K562 (cell line): ENCODE results near the gene GRIN2D. TPM values are rescaled to one million over a fixed set of nuclear protein-coding genes. Genes with fewer than 3 reads are reported as not detected.

ENCODE experiments used
- ATF1 ChIP-seq, 2 experiments: fragments of 450-650 bp in 1 of 2; IDR thresholded peaks; 2 replicates each; pipeline ENCODE4 v1.6.1; 2016; ENCODE audit warnings: missing compliant biosample characterization in 1 of 2, missing genetic modification characterization in 1 of 2
- C11orf30 ChIP-seq: fragments of 450-650 bp; IDR thresholded peaks from 2 replicates; pipeline ENCODE4 v1.6.1; 2016; ENCODE audit warnings: low read depth, mild to moderate bottlenecking
- FOXJ2 ChIP-seq: fragments of 200-800 bp; sonication (Bioruptor generic); IDR thresholded peaks from 2 replicates; pipeline ENCODE4 v1.6.1; 2016; ENCODE audit warnings: missing genetic modification characterization, missing compliant biosample characterization
- HDAC2 ChIP-seq: fragments of 450-650 bp; IDR thresholded peaks from 2 replicates; pipeline ENCODE4 v1.6.1; 2016; ENCODE audit warnings: mild to moderate bottlenecking
- HNRNPL ChIP-seq: fragments of 200-400 bp; formaldehyde crosslinking; IDR thresholded peaks from 2 replicates; pipeline ENCODE4 v1.6.1; 2017; ENCODE audit warnings: low read depth, mild to moderate bottlenecking, low read length
- MEF2D ChIP-seq: conservative IDR thresholded peaks from 2 replicates; pipeline ENCODE4 v1.6.1; 2016; ENCODE audit warnings: low read depth, missing genetic modification characterization, missing compliant biosample characterization
- MYNN ChIP-seq, 2 experiments: sonication (generic); formaldehyde crosslinking in 1 of 2; IDR thresholded peaks; 2 replicates each; pipeline versions ENCODE4 v1.5.0 to v1.6.1; 2016 to 2020; ENCODE audit warnings: antibody characterized with exemption in 1 of 2, missing genetic modification reagents in 1 of 2
- NFYB ChIP-seq: IDR thresholded peaks from 2 replicates; pipeline ENCODE4 v1.6.1; 2011; ENCODE audit warnings: mild to moderate bottlenecking, moderate library complexity; ENCODE audit not compliant: insufficient read length; ENCODE audit errors: extremely low read depth
- PRPF4 ChIP-seq: fragments of 200-400 bp; formaldehyde crosslinking; IDR thresholded peaks from one replicate; pipeline ENCODE4 v1.6.1; 2017; ENCODE audit warnings: low read length, low read depth, mild to moderate bottlenecking; ENCODE audit not compliant: insufficient read depth, poor library complexity, severe bottlenecking
- RFX7 ChIP-seq: fragments of 250-450 bp; sonication (Bioruptor Pico); IDR thresholded peaks from 2 replicates; pipeline ENCODE4 v1.5.1; 2021; ENCODE audit warnings: mild to moderate bottlenecking
- RNF2 ChIP-seq: sonication (generic); IDR thresholded peaks from 2 replicates; pipeline ENCODE4 v1.6.1; 2016
- SMAD4 ChIP-seq: fragments of 250-450 bp; sonication (Bioruptor Pico); conservative IDR thresholded peaks from 2 replicates; pipeline ENCODE4 v1.8.0; 2021; ENCODE audit warnings: inconsistent platforms, mild to moderate bottlenecking, moderate library complexity
- SRSF7 ChIP-seq: fragments of 200-400 bp; formaldehyde crosslinking; optimal IDR thresholded peaks from 2 replicates; pipeline ENCODE3; 2017; ENCODE audit warnings: mild to moderate bottlenecking, low read depth, low read length
- TCF15 ChIP-seq: fragments of 250-450 bp; sonication (Bioruptor Pico); IDR thresholded peaks from 2 replicates; pipeline ENCODE4 v1.8.0; 2022; ENCODE audit warnings: moderate library complexity, mild to moderate bottlenecking, inconsistent platforms
- TRIM25 ChIP-seq: fragments of 450-650 bp; IDR thresholded peaks from 2 replicates; pipeline ENCODE4 v1.7.0; 2016; ENCODE audit warnings: borderline replicate concordance
- ZFP30 ChIP-seq: fragments of 250-450 bp; sonication (Bioruptor Pico); IDR thresholded peaks from 2 replicates; pipeline ENCODE4 v1.8.0; 2022; ENCODE audit warnings: moderate library complexity, mild to moderate bottlenecking, inconsistent platforms, borderline replicate concordance
- ZNF165 ChIP-seq: fragments of 250-450 bp; sonication (Bioruptor Pico); IDR thresholded peaks from 2 replicates; pipeline ENCODE4 v1.4.0; 2020; ENCODE audit warnings: borderline replicate concordance
- ZNF311 ChIP-seq: fragments of 250-450 bp; sonication (Bioruptor Pico); IDR thresholded peaks from 2 replicates; pipeline ENCODE4 v1.4.0; 2020; ENCODE audit warnings: mild to moderate bottlenecking, moderate library complexity
- ZNF764 ChIP-seq: fragments of 250-450 bp; sonication (Bioruptor Pico); IDR thresholded peaks from 2 replicates; pipeline ENCODE4 v1.4.0; 2020; ENCODE audit warnings: low read depth, mild to moderate bottlenecking, moderate library complexity
- polyA plus RNA-seq, 8 experiments: library from polyadenylated mRNA; depleted of rRNA in 4 of 8; stranded (reverse) in 5 of 8; unstranded in 3 of 8; fragments of >200 nt; fragmentation: Nextera tagmentation in 2 of 8; fragmentation: Illumina TruSeq in 1 of 8; extraction: Ambion mirVana in 2 of 8; extraction: Trizol in 1 of 8; gene quantifications; 2 replicates each; pipeline versions ENCODE4 v1.2.1 to v1.2.3, GENCODE V29; 2011 to 2014; ENCODE audit warnings: inconsistent platforms in 1 of 8, missing spikeins in 1 of 8
- total RNA-seq, 7 experiments: library from RNA; depleted of rRNA in 6 of 7; stranded (reverse); fragments of >200 nt in 6 of 7; fragmentation: Illumina TruSeq in 2 of 7; extraction: Trizol in 2 of 7; gene quantifications; 2 replicates each; pipeline versions ENCODE4 v1.2.1 to v1.2.3, GENCODE V29; 2011 to 2021; ENCODE audit warnings: low replicate concordance in 1 of 7
- TF ChIP-seq, protein P1 (sequence below), 2 experiments: IDR thresholded peaks in 1 of 2; conservative IDR thresholded peaks in 1 of 2; 2 replicates each; pipeline ENCODE4 v1.6.1; 2016; ENCODE audit warnings: low read depth in 2 of 2, mild to moderate bottlenecking in 1 of 2, missing compliant biosample characterization in 1 of 2, missing genetic modification characterization in 1 of 2, moderate library complexity in 1 of 2
- TF ChIP-seq, protein P2 (sequence below): fragments of 250-450 bp; sonication (Bioruptor Pico); IDR thresholded peaks from 2 replicates; pipeline ENCODE4 v1.4.0; 2020; ENCODE audit warnings: mild to moderate bottlenecking, moderate library complexity

The GRIN2D gene
- total and polyA plus RNA-seq, 9 of the 15 experiments (the other 6 are each of a cell fraction or from before 2014, with no cell fraction given) = 0.32 to 31.5 (median 1.8) TPM

DNA sequence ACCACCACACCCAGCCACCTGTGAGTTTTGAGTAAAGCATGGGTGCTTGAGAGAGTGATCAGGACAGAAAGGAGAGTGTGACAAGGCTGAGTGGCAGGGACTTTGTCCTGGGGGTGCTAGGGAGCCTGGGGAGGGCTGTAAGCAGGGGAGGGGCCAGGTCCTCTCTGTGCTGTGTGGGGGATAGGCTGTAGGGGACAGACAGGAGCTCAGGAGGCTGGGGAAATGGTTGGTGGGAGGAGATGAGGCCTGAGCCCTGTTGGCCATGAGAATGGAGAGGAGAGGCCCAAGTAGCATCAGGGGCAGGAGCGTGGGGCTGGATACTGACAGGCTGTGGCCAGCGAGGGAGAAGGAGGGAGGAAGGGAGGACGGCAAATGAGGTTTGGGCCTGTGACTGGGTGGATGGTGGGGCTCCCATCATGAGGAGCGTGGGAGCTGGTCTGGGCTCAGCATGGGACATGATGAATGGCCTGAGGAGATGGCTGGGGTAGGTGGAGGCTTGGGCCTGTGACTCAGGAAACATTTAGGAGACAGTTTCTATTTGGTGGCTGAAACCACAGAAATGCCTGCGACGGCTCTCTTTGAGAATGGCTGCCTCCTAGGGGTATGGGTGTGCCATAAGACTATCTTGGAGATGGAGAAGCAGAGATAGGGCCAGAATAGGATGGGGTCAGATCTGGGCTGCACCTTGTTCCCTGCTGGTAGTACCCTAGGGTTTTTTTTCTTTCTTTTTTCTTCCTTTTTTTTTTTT lies 25.0 kb downstream of the GRIN2D start (continued):
- TF ChIP-seq ZNF764 (CRISPR knock-in tag) = peak; percentile 77; the same call in 1 of the 2 replicates
- TF ChIP-seq SMAD4 (CRISPR knock-in tag) = peak; percentile 30; the same call in 1 of the 2 replicates
- no peak for TF ChIP-seq MEF2D (tag)
- TF ChIP-seq ZNF311 = no peak
- no peak for TF ChIP-seq HNRNPL
- TF ChIP-seq TCF15 = no peak
- no peak for TF ChIP-seq FOXJ2
- no peak for TF ChIP-seq TRIM25
- no peak for TF ChIP-seq MYNN (IDR thresholded peaks at IDR 0.05)
- no peak for TF ChIP-seq MYNN (CRISPR knock-in tag; IDR thresholded peaks at IDR 0.05)
- TF ChIP-seq ZFP30 (CRISPR knock-in tag) = no peak
- no peak for TF ChIP-seq ZNF165 (CRISPR knock-in tag)
- no peak for TF ChIP-seq ATF1 (CRISPR knock-in tag; IDR thresholded peaks at IDR 0.05)
- TF ChIP-seq ATF1 (tag; IDR thresholded peaks at IDR 0.05) = no peak
- TF ChIP-seq HDAC2 = no peak
- no peak for TF ChIP-seq C11orf30
- TF ChIP-seq PRPF4 = no peak
- no peak for TF ChIP-seq SRSF7
- TF ChIP-seq, protein P1, sequence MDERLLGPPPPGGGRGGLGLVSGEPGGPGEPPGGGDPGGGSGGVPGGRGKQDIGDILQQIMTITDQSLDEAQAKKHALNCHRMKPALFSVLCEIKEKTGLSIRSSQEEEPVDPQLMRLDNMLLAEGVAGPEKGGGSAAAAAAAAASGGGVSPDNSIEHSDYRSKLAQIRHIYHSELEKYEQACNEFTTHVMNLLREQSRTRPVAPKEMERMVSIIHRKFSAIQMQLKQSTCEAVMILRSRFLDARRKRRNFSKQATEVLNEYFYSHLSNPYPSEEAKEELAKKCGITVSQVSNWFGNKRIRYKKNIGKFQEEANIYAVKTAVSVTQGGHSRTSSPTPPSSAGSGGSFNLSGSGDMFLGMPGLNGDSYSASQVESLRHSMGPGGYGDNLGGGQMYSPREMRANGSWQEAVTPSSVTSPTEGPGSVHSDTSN (CRISPR knock-in tag; IDR thresholded peaks at IDR 0.05; ENCODE audit: low read depth) = peak; percentile 42; the same call in 1 of the 2 replicates
- TF ChIP-seq, protein P1 (tag; conservative IDR thresholded peaks at IDR 0.05; ENCODE audit: low read depth) = peak; percentile 90
- TF ChIP-seq RNF2 = no peak; the same call in 1 of the 2 replicates
- no peak for TF ChIP-seq NFYB
- no peak for TF ChIP-seq RFX7 (CRISPR knock-in tag)
- TF ChIP-seq, protein P2, sequence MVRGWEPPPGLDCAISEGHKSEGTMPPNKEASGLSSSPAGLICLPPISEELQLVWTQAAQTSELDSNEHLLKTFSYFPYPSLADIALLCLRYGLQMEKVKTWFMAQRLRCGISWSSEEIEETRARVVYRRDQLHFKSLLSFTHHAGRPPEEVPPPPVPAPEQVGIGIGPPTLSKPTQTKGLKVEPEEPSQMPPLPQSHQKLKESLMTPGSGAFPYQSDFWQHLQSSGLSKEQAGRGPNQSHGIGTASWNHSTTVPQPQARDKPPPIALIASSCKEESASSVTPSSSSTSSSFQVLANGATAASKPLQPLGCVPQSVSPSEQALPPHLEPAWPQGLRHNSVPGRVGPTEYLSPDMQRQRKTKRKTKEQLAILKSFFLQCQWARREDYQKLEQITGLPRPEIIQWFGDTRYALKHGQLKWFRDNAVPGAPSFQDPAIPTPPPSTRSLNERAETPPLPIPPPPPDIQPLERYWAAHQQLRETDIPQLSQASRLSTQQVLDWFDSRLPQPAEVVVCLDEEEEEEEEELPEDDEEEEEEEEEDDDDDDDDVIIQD (CRISPR knock-in tag) = no peak
